Bone marrow (tissue), 2 donors: ENCODE measurements around the gene NFIB.

Experiments used
- DNase-seq, 2 donors: peaks; one replicate each; lab custom pipeline; 2025; lab: John Stamatoyannopoulos, UW

NFIB gene

GRCh38 chr9:14185016-14185415 is 128.9 kb downstream of the NFIB start:
- no peak for DNase-seq

GRCh38 chr9:14183001-14183400 is 130.9 kb downstream of the NFIB start:
- DNase-seq, result no peak

- DNase-seq, result no peak
Observed at GRCh38 chr9:14180960-14181537, 132.9 kb downstream of the NFIB start.

DNA sequence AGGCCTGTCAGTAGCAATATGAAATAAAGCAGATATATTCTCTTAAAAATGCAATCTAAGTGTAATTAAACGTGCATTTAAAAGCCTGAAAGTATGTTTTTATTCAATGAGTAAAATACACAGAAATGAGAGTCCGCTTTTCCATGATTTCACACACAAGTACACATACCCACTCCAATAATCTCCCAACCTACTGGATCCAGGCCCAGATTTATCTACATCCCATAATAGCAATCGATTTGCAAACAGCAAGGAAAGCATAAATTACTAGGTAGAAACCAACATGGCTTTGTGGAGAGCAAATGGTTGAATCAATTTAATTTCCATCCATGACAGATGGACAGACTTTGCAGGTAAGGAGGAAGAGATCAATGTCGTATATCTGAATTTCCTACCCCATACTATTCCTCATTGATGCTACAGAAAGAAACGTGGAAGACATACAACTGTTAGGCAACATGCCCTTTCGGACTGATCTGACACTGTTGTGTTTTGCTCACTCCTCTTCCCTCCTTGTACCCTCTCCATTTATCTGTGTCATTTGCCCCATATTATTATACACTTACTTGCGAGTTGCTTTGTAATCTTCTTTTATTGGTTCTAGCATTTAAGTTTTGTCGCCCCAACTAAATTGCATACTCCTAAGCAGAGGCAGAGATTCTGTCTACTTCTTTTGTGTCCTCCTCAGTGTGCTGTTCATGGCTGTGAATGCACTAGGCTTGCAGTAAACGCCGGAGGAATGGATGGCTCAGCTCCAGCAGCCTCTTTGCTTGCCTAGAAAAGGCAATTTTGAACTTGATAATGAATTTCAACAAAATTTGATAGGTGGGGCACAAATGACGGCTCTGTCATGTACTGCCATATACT is 133.6 kb downstream of the NFIB start:
- DNase-seq, result no peak

DNA sequence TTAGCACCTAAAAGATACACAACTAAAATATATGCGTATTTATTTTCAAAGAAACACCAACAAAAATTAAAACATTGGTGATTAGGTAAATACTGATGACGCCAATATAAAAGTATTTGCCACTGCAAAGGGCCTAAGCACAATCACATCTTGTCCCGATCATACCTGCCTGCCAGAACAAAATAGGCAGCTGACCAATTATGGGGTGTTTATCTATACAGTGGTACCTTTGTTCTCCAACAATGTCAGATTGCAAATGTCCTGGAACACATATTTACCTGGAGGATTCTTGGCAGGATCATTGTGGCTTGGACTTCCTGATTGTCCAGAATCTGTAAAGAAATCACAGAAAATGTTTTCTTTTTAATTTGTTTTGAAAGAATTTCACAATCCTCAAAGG is 134.5 kb downstream of the NFIB start:
- no peak for DNase-seq

GRCh38 chr9:14175778-14176177 is 138.2 kb downstream of the NFIB start:
- DNase-seq, result no peak

GRCh38 chr9:14173713-14174112 is 140.2 kb downstream of the NFIB start:
- no peak for DNase-seq

- no peak for DNase-seq
Observed at GRCh38 chr9:14170973-14171596, 142.9 kb downstream of the NFIB start.

DNA sequence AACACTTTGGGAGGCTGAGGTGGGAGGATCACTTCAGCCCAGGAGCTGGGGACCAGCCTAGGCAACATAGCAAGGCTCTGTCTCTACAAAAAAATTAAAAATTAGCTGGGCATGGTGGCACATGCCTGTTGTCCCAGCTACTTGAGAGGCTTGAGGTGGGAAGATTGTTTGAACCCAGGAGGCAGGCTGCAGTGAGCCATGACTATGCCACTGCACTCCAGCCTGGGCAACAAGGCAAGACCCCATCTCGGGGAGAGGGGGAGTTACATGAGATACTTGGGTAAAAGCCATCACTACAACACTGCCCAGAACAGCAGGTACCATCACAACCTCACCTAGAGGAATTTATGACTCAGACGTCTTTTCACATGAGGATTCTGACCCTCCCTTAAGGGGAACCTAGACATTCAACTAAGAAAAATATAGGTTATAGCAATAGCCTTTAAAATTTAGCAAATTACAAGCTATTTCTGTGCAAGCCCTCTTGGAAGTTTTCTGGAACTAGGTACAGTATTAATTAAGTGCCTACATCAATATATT is 143.5 kb downstream of the NFIB start:
- DNase-seq, result no peak

DNA sequence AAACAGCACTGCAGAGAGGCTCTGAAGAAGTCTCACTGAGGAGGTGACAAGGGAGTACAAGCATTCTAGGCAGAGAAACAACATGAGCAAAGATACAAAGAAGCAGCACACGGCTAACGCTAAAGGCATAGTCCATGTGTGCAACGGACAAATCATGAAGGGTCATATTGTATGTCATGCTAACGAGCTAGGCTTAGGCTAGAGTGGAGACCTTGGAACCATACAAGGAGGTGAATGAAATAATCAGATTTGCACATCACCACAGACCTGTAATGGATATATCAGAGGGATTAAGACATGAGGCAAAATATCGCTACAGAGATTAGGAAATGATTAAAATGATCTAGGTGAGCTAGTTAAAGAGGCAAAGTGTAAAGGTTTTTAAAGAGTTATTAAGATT is 145.6 kb downstream of the NFIB start:
- DNase-seq, result no peak

DNA sequence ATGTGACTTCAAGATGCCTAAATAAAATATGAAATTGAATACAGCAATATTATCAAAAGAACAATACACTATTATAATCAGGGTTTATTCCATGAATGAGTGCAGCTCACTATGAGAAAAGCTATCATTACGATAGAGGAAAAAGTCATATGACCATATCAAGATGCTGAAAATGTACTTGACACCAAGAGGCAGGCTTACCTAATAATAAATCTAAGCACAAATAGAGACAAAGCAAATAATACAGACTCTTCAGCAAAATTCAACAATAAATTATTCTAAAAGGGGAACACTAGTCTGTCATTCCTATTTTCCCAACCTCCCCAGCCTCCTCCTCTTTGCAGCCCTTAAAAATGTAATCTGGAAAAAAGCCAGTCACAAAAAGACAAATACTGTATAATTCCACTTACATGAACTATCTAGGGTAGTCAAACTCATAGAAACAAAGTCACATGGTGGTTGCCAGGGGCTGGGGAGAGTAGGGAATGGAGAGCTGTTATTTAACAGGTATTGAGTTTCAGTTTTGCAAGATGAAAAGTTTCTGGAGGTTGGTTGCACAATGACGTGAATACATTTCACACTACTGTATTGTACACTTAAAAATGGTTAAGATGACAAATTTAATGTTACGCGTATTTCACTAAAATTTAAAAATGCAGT is 148.4 kb downstream of the NFIB start:
- no peak for DNase-seq

- no peak for DNase-seq
Observed at GRCh38 chr9:14164908-14165307, 149.0 kb downstream of the NFIB start.

DNA sequence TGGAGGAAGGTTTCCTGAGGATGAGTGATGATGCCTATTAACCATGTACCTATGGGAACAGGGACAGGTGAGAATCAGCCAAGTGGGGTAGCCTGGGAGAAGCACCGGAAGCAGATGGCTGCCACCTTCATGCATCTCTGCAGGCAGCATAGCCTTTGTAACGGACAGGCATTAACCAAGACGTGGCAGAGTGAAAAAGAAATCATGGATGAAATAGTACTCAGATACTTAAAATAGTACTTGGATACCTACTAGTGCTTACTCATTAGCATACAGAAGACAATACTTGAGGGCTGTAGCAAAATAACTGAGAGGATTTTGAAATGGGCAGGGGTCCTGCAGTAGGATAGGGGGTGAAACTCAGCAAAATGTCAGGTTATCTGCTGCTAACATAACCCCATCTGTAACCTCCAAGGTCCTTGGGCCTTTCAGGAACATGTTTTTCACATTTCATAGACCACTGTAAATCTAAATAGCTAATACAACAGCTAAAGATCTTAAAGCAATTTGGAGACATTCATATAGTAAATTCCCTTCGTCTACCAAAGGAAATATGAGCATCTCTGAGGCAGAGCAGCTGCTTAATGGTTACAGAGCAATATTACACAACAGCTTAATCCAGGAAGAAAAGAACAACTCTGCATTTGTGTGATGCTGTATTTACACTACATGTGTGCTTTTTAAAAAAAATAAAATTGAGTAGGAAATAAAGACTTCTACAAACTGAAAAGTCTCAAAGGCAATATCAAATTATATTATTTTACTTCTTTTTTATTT is 154.3 kb downstream of the NFIB start:
- DNase-seq, result no peak

DNA sequence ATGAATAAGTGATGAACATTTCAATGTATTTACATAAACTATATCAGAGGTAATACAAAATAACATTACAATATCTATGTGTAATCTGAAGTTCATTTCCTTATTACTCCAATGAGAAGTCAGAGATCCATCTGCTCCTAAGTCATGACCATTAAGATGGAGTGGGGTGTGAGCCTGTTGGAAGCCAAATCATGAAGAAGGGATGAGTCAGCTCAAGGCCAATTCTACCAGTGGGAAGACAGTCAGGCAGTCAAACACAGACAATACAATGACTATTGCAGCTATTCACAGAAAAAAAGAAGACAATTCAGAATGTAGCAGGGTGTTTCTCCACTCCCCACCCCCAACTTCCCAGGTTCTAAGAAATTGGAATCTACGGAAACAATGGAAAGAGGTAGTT is 155.0 kb downstream of the NFIB start:
- DNase-seq, result no peak

DNA sequence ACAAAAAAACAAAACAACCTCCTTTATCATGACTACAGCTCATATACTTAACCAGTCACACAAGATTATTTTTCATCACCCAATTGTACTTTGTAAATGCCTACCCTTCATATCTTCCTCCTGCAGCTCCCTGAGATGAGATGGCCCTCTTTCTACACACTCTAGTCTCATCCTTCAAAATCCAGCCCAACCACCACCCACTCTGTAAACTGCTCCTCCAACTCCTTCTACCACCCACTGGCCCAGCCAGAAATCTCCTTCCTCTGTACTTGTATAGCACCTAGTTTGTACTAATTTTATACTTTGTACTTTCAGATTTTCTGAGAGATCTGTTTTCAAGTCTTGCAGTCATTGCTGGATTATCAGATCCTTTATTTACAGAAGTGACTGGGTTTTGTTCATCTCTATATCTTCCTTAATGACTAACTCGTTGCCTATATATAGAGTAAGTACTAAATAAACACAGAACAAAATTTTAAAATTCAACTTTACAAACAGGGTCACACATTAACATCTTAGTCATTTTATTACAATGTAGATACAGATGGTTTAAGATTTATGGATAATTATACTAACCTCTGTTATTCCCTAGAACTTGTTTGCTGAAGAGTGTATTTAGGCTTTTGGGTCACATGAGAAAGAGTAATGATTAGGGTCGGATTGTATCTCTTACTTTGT is 155.7 kb downstream of the NFIB start:
- DNase-seq, result no peak

- no peak for DNase-seq
Observed at GRCh38 chr9:14157191-14157590, 156.8 kb downstream of the NFIB start.

DNA sequence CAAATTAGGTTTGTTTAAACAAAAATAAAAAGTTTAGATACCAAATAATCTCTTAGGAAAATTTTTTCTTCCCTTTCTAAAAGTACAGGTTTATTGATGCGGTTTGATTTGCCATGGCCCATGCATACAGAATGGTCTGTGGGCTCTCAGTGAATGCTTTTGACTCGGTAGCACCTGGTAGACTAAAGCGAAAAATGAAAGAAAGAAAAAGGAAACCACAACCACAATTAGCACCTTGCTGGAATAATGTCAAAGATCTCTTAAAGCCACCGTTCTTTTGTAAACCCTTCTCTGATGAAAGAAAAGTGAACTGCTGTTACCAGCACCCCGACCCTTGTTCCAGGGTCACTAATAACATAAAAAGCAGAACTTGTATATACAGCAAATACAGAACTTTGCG is 157.9 kb downstream of the NFIB start:
- no peak for DNase-seq

DNA sequence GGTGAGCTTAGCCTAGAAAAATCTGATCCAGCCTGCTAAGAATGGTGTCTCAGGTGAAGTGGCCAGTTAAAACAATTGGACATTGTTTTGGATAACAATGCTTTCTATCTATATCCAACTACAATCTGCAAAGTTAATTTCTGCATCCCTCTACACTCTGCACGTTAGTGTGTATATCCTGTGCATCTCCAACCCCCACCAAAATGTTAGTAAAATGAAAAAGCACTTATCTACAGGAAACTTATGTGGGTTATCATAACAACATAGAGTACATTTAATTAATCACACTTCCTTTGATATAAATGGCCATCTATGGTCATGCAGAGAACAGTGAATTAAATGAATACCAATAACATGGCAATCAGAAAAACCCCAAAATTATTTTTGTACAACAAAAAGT is 158.7 kb downstream of the NFIB start:
- DNase-seq, result no peak

- no peak for DNase-seq
Observed at GRCh38 chr9:14153310-14153720, 160.6 kb downstream of the NFIB start.

DNA sequence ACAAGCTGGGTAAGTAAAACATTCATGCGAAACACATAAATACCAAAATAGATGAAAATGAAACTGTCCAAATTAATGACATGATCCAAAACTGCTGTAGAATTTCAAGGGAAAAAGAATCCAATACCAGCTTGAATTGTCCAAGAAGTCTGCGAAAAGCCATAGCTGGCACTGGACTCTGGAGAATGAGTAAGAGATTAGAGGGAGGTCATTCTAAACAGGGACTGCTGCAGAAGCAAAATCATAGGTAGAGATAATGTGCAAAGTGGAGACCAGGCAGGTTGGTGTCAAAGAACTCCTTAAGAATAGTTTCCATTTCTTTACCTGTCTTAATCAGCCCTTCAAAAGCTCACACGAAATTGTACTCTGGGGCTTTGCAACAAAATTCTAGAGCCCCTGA is 162.5 kb downstream of the NFIB start:
- no peak for DNase-seq

DNA sequence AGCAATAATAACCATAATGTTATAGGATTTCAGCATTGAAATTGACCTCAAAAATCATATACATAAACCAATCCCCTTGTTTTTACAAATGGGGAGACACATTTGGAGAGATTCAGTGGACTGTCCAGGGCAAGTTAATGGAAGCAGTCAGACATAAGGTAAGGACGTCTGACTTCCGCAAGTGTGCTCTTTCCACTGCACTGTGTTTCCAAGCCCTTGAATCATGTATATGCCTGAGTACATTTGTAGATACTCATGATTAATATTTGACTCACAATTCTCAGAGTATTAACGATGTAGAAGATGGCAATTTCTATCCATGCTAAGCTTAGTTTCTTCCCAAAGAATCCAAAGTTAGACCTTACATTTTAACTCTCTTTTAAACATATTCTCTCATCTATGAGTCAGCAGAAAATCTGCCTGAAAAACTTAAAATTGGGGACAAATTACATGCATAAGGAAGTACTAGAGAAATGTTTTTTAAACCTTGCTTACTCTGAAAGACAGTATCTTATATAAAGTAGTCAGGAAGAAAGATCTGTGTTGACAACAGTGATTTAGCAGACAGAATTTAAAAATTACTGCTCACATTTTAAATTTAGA is 165.3 kb downstream of the NFIB start:
- DNase-seq, result no peak
